Omental fat pad (tissue), 4 donors: ENCODE measurements around the gene EPSTI1. TPM values are rescaled to one million over a fixed set of nuclear protein-coding genes. Genes with fewer than 3 reads are reported as not detected.

Experiments
- ATAC-seq: fragments of 150-250 bp; one replicate; pipeline ENCODE4 v1.9.1; 2016; ENCODE audit warnings: mild to moderate bottlenecking, moderate library complexity; ENCODE audit not compliant: low FRiP score
- DNase-seq: peaks from one replicate; pipeline ENCODE4 v3.0.0-alpha.2; 2019; ENCODE audit warnings: low spot score
- CTCF ChIP-seq, 3 donors: fragments of 450-650 bp; IDR thresholded peaks; one replicate each; pipeline ENCODE4 v1.5.1; 2016 to 2017; ENCODE audit warnings: antibody characterized with exemption in 3 of 3, mild to moderate bottlenecking in 3 of 3, moderate library complexity in 2 of 3
- total RNA-seq, 4 donors: library from RNA; depleted of rRNA; stranded (reverse); fragments of >200 nt; gene quantifications; one replicate each; pipeline ENCODE4 v1.1.0, GENCODE V29; 2016

The EPSTI1 gene
- total RNA-seq, 4 donors from 2014 or later, result 8.3 to 31.8 (median 10.9) TPM

- no peak for DNase-seq
- no peak for TF ChIP-seq CTCF (IDR thresholded peaks at IDR 0.05)
- ATAC-seq, result no peak
Observed at GRCh38 chr13:42984691-42985090, 7.3 kb downstream of the EPSTI1 start.

GRCh38 chr13:42984026-42984425 lies 8.0 kb downstream of the EPSTI1 start:
- no peak for DNase-seq
- TF ChIP-seq CTCF (IDR thresholded peaks at IDR 0.05), result no peak
- no peak for ATAC-seq

GRCh38 chr13:42981853-42982252 lies 10.2 kb downstream of the EPSTI1 start:
- DNase-seq, result no peak
- no peak for ATAC-seq
- no peak for TF ChIP-seq CTCF (IDR thresholded peaks at IDR 0.05)

GRCh38 chr13:42981317-42981716 lies 10.7 kb downstream of the EPSTI1 start:
- no peak for TF ChIP-seq CTCF (IDR thresholded peaks at IDR 0.05)
- DNase-seq (no peak), ATAC-seq (no peak)

GRCh38 chr13:42977219-42977659 lies 14.8 kb downstream of the EPSTI1 start:
- no peak for TF ChIP-seq CTCF (IDR thresholded peaks at IDR 0.05)
- DNase-seq, result no peak
- ATAC-seq, result no peak

GRCh38 chr13:42976066-42976465 lies 16.0 kb downstream of the EPSTI1 start:
- DNase-seq (no peak), ATAC-seq (no peak)
- TF ChIP-seq CTCF (IDR thresholded peaks at IDR 0.05), result no peak

GRCh38 chr13:42973581-42973980 lies 18.5 kb downstream of the EPSTI1 start:
- DNase-seq (no peak), ATAC-seq (no peak)
- no peak for TF ChIP-seq CTCF (IDR thresholded peaks at IDR 0.05)
